ENCODE measurements around the gene C17orf114.
"Not testable (repeated sequence)": the region's sequence is repeated elsewhere in the genome, so short reads cannot be mapped to it uniquely, and the experiment has no call there.

C17orf114 gene

GRCh38 chr17:4802228-4802627 lies at the start of gene C17orf114:
Gene C17orf114 (minus strand): TSS chr17:4802328.
- DNase-seq (ENCODE audit: low read depth in 2 of 2), result no peak

- DNase-seq (ENCODE audit: low read depth in 2 of 2), result no peak
Observed at GRCh38 chr17:4851084-4851483, 49.0 kb upstream of the C17orf114 start.

- no peak for DNase-seq (ENCODE audit: low read depth in 2 of 2)
Observed at GRCh38 chr17:4850246-4850645, 48.1 kb upstream of the C17orf114 start.

GRCh38 chr17:4849011-4849536 lies 46.9 kb upstream of the C17orf114 start:
- no peak for DNase-seq (ENCODE audit: low read depth in 2 of 2)

- DNase-seq (ENCODE audit: low read depth in 2 of 2), result no peak
Observed at GRCh38 chr17:4846635-4847390, 44.7 kb upstream of the C17orf114 start.

GRCh38 chr17:4845118-4845517 lies 43.0 kb upstream of the C17orf114 start:
- no peak for DNase-seq (ENCODE audit: low read depth in 2 of 2)

GRCh38 chr17:4843321-4844000 lies 41.3 kb upstream of the C17orf114 start:
- no peak for DNase-seq (ENCODE audit: low read depth in 2 of 2)

GRCh38 chr17:4842376-4842775 lies 40.2 kb upstream of the C17orf114 start:
- no peak for DNase-seq (ENCODE audit: low read depth in 2 of 2)

GRCh38 chr17:4840893-4841242 lies 38.7 kb upstream of the C17orf114 start:
- DNase-seq (ENCODE audit: low read depth in 2 of 2), result no peak

- DNase-seq (ENCODE audit: low read depth in 2 of 2), result no peak
Observed at GRCh38 chr17:4839965-4840892, 38.1 kb upstream of the C17orf114 start.

- no peak for DNase-seq (ENCODE audit: low read depth in 2 of 2)
Observed at GRCh38 chr17:4839221-4839620, 37.1 kb upstream of the C17orf114 start.

GRCh38 chr17:4838309-4838785 lies 36.2 kb upstream of the C17orf114 start:
- DNase-seq (ENCODE audit: low read depth in 2 of 2), result no peak

- no peak for DNase-seq (ENCODE audit: low read depth in 2 of 2)
Observed at GRCh38 chr17:4837471-4838308, 35.6 kb upstream of the C17orf114 start.

GRCh38 chr17:4836221-4836620 lies 34.1 kb upstream of the C17orf114 start:
- no peak for DNase-seq (ENCODE audit: low read depth in 2 of 2)

- DNase-seq (ENCODE audit: low read depth in 2 of 2), result no peak
Observed at GRCh38 chr17:4834681-4835020, 32.5 kb upstream of the C17orf114 start.

- DNase-seq (ENCODE audit: low read depth in 2 of 2), result no peak
Observed at GRCh38 chr17:4833941-4834680, 32.0 kb upstream of the C17orf114 start.

- peak; percentile 75 to 83 for DNase-seq (ENCODE audit: low read depth in 2 of 2)
Observed at GRCh38 chr17:4833178-4833940, 31.2 kb upstream of the C17orf114 start, which contains the start of gene MINK1. Gene MINK1 (plus strand): TSS chr17:4833340. CDS start chr17:4833584, 244 bp downstream.

- not testable (repeated sequence) for DNase-seq (ENCODE audit: low read depth in 2 of 2)
Observed at GRCh38 chr17:4832829-4833177, 30.7 kb upstream of the C17orf114 start.

- no peak for DNase-seq (ENCODE audit: low read depth in 2 of 2)
Observed at GRCh38 chr17:4827399-4827798, 25.3 kb upstream of the C17orf114 start.
